Stimulated activated naive CD4-positive, alpha-beta T cell (primary cell): ENCODE results near the gene NANOS3.

Experiments used
- DNase-seq, 6 experiments: peaks; one replicate each; lab custom pipeline; 2025; lab: John Stamatoyannopoulos, UW

The NANOS3 gene

DNA sequence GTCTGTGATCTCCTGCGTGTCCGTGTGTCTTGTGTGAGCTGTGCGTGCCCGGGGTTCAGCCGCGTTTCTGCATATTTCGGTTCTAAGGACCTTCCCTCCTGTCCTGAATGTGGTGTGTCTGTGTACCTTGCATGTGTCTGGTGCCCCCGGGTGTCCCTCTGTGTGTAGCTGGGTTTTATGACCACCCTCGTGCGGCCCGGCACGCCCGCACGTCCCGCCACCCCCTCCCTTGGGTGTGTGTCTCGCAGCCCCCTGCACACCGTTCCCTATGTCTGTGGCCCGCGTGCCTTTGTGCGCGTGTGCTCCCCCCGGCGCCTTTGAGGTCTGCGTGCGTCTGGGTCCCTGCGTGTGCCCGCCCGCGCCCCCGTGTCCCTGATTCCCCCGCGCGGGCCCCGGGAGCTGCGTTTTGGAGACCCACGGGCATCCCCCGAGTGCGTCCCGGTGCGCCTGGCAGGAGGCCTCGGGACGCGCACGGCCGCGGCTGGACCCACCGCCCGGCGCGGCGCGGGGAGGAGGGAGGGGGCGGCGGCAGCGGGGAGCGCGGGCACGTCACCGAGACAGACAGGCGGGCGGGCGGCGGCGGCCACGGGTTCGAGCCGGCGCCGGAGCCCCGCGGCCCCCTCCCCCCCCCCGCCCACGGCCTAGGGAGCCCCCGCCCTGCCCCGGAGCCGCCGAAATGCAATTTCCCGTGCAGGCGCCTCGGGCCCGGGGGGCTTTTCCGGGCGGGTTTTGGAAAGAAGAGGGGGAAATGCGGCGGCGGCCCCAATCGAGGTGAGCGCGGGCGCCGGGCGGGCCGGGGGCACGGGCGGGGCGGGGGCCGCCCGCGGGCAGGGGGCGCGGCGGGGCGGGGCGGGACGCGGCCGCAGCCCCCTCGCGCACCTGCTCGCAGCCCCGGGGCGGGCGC is 12.0 kb upstream of the NANOS3 start:
- peak in 1 of 6 experiments; percentile 15 for DNase-seq

DNA sequence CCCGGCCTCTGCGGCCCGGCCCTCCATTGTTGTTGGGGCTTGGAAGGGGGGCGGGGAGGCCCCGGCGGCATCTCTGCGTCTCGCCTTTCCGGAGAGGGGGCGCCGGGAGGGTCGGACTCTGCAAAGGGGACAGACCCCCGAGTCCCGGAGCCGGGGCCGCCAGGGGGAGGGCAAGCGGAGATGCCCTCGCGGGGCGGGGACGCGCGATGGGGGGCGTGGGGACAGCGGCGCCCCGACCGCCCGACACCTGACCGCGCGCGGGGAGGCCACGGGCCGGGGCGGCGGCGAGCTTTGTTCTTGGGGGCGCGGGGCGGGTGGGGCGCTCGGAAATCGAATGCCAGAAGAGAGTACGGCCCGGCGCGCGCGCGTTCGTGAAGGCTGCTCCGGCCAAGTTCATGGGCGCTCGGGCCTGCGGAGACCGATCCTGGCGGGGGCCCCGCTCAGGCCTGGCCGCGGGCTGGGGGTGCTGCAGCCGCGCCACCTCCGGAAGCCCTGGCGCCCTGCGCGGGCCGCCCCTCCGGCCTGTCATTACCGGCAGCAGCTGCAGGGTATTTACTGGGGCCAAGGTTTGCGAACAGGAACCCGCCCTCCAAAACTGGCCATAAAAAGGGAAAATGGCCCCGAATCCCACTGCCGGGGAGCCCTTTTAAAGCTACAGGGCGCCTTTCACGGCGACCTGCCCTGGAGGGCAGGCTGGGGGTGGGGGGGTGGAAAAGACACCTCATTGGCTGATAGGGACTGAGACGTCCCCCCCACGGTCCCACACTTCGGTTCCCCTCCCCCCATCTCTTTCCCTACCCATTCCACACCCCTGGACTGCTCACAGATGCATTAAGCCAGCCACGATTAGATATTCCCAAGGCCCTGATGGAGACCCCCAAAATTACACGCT is 11.1 kb upstream of the NANOS3 start:
- DNase-seq = no peak

DNA sequence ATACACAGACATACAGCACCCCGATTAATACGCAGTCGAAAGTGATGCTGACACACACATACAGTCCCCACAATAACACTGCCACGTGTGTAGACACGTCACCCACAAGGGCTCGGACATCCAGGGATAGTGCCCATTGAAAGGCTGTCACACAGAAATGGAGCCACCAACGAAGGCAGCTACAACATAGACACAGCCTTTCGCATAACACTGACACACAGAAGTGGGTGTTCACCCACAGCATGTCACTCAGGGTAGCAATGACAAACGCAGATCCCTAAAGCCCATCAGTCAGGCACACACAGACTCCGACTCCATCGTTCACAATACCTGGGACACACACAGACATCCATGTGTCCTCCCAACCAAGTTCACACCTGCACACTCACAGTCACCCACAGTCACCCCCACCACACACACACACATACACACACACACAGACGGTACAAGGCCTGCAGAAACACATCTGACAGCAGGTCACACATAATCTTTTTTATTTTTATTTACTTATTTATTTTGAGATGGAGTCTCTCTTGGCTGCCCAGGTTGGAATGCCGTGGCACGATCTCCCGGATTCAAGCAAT is 10.4 kb upstream of the NANOS3 start:
- peak in 1 of 6 experiments; percentile 6 for DNase-seq

GRCh38 chr19:13868663-13869062 is 8.3 kb upstream of the NANOS3 start:
- DNase-seq = no peak

- no peak for DNase-seq
Observed at GRCh38 chr19:13869281-13869680, 7.7 kb upstream of the NANOS3 start.

GRCh38 chr19:13870873-13871272 is 6.1 kb upstream of the NANOS3 start:
- no peak for DNase-seq

GRCh38 chr19:13872339-13872694 is 4.6 kb upstream of the NANOS3 start:
- no peak for DNase-seq

DNA sequence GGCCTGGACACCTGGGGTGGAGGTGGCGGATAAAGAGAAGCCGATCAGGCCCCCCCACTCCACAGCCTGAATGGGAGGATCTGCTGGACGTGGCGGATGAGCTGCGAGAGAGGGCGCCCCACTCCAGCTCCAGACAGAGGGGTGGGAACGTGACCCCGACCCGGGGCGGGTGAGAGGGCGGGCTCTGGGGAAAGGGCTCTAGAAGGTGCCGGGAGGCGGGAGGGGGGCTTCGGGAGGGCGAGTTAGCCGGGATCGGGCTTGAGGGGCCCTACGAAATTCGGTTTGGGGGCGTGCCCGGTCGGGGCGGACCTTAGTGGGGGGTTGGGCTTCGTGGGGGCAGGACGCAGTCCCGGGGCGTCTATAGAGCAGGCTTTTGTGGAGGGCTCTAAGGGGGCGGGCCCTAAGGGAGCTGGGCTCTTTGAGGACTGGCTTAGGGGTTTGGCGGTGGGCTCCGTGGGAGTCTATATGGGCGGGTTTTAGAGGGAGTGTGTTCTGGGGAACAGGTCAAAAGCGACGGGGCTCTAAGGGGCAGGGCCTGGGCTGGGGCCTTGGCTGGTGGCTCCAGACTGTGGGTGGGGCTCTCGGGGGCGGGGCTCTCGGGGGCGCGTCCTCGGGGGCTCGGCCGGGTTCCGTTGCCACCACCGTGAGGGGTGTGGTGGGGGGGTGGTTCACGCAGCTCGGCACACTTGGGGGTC is 4.1 kb upstream of the NANOS3 start:
- peak in 4 of 6 experiments; percentile 19 to 43 (median 30) for DNase-seq

DNA sequence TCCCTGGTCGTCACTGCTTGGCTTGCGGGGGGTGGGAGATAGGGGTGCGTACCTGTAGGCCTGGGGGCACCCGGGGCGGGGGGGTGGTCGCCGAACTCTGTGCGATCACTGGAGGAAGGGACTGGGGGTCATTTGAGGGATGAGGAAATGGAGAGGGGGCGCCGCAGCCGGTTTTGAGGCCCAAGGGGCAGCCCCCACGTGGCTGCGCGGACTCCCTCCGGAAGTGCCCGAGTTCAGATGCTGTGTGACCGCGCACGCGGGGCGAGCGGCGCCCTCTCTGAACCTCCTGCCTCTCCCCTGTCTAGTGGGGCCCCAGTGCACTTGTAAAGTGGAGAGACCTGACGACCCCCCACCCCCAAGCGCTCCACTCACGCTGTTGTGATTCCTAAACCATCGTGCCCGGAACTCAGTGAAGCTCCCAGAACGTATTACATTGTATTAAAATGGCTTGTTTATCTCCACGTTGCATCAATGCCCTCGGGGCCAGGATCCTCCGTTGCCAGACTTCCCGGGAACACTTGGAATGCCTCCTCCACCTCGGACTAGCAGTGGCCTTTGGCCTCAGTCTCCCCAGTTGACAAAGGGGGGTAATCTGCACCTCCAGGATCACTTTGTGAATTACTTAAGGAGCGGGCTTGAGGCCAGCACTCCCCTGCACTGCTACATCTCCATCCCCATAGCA is 3.0 kb upstream of the NANOS3 start:
- DNase-seq = no peak

DNA sequence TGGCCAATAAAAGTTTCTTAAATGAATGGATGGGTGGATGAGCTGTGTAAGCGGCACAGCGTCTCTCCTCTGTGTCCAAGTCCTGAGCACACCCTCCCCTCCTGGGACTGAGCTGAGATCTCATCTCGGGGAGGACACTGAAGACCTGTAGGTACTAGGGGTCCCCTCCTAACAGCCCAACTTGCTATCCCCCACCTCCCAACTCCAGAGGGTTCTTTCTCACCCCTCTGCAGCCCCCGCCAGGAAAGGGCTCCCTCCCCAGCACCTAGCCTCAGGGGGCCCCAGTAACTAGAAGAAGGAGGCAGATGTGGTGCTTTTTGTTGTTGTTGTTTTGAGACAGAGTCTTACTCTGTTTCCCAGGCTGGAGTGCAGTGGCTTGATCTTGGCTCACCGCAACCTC is 1.1 kb upstream of the NANOS3 start:
- no peak for DNase-seq

GRCh38 chr19:13877303-13877702 is 369 bp downstream of the NANOS3 start:
- no peak for DNase-seq

DNA sequence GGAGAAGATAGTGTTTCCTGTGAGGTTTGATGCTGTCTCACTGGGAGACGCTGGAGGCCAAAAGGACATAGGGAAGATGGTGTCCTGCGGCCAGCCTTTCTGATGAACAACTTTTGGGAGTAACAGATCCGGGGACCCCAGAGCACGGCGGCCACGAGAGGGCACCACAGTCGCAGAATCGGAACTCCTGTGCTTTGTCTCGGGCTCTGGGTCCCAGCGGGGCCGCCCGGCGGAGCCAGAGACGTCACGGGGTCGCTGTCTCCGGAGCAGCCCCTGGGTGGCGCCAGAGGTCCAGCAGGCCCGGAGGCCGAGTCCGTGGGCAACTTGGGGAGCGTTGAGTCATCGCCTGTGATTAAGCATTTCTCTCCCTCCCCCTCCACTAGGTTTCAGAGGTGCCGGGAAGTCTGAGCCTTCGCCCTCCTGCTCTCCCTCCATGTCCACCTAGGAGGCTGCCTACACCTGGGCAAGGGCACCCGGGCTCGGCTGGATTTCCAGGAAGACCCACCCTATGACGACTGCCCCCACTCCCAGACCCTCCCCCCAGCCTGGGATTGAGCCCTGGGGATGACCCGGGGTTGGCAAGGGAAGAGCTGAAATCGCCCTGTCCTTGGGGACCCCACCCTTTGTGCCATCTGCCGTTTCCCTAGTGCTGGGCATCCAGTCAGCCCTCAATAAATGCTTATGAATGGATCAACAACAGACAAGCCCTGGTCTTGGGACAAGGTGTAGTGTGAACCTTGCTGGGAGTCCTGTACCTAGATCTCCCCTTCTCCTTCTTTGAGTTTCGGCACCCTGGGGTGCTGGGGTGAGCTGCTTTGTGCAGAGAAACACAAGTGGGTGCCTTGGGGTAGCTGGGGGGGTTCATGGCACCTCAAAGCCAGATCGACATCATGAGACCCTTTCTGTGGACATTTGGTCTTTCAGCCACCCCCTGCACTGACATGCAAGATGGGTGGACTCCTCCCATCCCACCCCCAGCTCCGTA is 3.4 kb downstream of the NANOS3 start:
- peak; percentile 85 to 95 (median 92) for DNase-seq

DNA sequence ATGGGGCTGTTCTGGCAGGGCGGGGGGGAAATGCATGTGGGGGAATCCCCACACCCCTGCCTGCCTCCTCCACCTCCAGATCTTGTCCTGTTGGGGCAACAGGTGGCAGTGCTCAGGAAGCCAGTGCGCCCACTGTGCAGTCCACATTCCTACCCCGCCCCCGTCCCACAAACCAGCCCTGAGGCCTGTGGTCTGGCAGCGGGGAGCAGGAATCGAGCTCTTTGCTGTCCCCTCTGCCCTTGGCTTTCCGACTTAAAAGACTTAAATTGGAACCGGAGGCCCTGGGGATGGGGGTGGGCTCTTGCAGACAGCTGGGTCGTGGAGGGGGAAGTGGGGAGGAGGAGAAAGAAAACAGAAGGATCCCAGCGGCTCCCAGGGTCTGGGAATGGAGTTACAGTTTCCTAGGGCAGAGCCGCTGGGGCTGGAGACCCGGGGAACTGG is 4.3 kb downstream of the NANOS3 start:
- DNase-seq = peak in 3 of 6 experiments; percentile 10 to 30 (median 24)

GRCh38 chr19:13881692-13882418 is 4.9 kb downstream of the NANOS3 start:
- peak in 3 of 6 experiments; percentile 17 to 38 (median 32) for DNase-seq

GRCh38 chr19:13882419-13882795 is 5.5 kb downstream of the NANOS3 start:
- DNase-seq = no peak

DNA sequence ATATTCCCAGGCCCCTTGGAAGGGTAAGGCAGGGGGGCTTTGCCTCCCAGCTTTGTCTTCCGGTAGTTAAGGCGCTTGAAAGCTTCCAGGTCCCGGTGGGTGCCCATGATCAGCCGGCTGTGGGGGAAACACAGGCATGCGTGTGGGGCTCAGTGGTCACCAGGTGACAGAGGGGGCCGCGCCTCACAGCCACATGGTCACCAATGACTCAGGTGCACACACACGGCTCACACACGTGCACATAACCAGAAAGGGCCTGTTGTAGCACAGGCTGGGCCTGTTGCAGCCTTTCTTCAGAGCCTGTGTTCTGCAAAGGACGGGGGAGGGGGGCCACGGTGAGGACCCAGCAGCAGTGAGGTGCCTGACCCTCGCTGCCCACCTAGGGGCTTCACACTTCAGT is 5.9 kb downstream of the NANOS3 start:
- no peak for DNase-seq

DNA sequence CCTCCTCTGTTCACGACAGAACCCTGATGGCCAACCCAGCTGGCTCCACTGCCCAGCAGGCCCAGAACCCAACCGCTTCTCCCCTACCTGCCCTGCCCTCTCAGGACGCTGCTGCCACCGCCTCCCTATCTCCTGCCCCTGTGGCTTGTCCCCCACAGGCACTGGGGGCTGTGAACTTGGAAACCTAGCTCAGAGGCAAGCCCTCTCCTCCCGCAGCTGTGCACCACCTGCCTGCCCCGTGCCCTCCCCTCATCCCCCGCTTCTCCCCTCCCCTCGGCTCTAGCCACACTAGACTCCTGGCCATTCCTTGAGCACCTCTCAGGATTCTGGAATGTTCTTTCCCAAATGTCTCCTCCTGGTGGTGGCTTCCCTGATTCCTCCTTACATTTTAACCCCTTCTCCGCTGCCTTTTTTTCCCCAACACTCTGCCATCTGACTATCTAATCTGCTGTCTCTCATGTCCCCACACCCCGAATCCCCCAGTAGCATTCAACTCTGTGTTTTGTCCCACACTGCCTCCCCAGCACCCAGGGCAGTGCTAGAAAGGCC is 6.7 kb downstream of the NANOS3 start:
- DNase-seq = no peak

DNA sequence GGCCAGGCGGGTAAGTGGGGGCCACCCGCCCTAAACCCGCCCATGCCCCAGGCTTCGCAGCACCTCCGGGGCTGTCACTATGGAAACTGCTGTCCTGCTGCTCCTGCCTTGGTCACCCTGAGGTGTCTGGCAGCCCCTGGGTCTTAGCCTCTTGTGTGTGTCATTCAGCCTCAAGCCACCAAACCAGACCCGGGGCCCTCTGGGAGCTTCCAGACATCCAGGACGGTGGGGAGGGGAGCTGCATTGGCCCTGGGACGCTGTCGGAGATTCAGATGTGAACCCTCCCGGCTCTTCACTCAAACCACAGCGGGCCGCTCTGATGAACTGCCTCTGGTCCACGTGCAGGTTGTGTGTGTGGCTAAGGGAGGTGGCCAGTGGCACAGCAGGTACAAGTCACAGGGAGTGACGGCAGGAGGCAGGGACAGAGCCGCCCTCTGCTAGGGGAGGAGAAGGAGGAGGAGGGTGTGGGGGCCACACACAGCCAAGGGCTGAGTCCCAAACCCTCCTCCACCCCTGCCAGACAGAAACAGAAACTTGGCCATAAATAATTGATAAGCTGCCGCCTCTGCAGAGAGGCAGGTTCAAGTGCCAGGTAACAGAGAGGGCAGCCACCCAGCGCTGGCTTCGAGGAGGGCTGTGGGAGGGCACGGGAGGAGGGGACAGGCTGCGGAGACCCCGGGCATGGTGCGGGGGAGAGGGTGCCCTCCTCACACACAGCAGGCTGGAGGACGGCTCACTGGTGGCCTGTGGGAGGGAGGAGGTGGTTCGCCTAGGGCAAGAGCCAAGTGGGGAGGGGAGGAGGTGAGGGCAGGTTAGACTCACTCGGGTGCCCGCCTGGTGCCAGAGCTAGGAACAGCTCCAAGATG is 8.0 kb downstream of the NANOS3 start:
- DNase-seq = no peak
